Measurements from ENCODE around the gene HDGFL3.
"Not testable (repeated sequence)": the region's sequence is repeated elsewhere in the genome, so short reads cannot be mapped to it uniquely, and the experiment has no call there.

HDGFL3 gene

DNA sequence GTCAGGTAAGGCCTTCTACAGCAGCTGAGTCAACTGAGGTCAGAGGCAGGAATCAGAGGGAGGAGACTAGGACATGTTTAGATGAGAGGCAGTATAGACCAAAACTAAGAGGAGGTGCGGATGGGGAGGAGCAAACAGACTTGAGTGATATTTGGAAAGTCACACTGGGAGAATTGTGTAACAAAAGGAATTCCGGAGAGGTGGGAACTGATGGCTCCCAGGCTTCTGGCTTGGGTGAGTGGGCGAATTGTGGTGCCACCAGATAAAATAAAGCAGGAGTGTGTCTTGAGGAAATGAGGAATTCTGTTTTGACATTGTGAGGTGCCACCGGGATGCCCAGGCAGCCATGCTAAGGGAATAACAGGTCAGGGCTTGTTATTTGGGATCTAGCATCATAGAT, 103.5 kb downstream of the HDGFL3 start:
- no peak for DNase-seq (ENCODE audit: low read depth in 2 of 2, low spot score in 1 of 2)

GRCh38 chr15:83102346-83102745, 105.3 kb downstream of the HDGFL3 start:
- DNase-seq (ENCODE audit: low read depth in 2 of 2, low spot score in 1 of 2), result no peak

DNA sequence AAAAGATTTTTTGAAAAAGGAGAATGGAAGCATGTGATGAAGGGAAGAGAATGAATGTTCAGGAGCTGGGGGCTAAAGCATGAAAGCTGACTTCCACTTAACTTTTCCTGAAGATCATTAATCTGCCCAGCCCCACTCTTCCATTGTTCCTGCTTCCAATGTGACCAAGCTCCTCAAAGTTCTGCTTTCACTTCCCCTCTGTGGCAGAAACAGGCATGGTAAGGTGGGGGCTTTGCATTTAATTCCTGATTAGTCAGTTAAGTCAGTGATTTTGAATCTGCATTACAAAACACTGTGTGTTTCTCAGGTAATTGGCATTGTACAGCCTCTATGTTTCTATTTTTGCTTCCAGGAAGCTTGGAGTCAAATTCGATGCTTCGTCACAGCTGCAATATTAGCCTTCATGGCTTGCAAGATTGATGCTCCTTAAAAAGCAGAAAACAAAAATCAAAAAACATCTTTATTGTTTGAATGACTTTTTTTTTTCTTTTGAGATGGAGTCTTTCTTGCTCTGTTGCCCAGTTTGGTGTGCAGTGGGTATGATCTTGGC, 107.5 kb downstream of the HDGFL3 start:
- DNase-seq (ENCODE audit: low read depth in 2 of 2, low spot score in 1 of 2), result no peak

DNA sequence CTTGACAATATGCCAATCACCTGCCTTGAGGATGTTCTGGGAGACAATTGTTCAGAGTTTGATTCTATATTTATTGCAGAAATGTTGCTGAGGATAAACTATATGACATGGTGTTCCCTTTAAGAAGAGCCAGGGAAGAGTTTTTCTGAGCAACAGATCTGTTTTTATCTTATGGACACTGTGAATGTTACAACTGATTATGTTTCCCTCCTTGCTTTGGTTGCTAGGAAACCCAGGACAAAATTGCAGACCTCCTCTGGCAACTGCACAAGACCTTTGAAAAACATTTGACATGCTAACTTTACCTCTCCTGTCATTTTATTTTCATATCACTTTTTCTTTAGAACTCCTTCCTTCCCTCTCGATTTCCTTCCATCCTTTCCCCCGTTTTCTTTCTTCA, 108.3 kb downstream of the HDGFL3 start:
- DNase-seq (ENCODE audit: low read depth in 2 of 2, low spot score in 1 of 2), result no peak

- DNase-seq (ENCODE audit: low read depth in 2 of 2, low spot score in 1 of 2), result no peak
Observed at GRCh38 chr15:83098079-83098478, 109.5 kb downstream of the HDGFL3 start.

- no peak for DNase-seq (ENCODE audit: low read depth in 2 of 2, low spot score in 1 of 2)
Observed at GRCh38 chr15:83094583-83094982, 113.0 kb downstream of the HDGFL3 start.

DNA sequence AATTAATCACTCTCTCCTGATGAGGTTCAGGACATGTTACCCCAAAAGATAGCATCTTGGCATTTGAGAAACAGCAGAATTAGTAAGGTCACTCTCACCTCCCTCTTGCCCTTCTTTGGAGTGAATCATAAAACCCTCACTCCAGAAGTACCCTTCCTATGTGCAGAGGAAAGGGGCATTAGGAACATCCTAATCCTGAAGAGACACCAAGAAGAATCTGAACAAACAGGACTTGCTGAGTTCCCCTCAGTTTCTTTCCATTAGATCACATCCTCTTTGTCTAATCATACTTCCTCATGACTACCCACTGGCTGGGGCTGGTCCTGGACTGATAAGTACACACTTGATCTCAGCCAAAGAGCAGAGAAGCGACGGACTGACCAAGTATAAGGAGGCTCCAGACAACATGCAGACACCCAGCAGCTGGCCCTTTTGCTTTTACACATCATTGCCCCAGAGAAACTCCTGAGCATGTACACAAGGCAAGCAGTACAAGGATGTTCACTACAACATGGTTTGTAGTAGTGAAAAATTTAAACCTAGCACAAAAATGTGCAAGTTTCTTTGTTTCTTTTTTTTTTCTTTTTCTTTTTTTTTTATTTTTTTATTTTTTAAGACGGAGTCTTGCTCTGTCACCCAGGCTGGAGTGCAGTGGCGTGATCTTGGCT, 115.2 kb downstream of the HDGFL3 start:
- DNase-seq (ENCODE audit: low read depth in 2 of 2, low spot score in 1 of 2), result no peak

DNA sequence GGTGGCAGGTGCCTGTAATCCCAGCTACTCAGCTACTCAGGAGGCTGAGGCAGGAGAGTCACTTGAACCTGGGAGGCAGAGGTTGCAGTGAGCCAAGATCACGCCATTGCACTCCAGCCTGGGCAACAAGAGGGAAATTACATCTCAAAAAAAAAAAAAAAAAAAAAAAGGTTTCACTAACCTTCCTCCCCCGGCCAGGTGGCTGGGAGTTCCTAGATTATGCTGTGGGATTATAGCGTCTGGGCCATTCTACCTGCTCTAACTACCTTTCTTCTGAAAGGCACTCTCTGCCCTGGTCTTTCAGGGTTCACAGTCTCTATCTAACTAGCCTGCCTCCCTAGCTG, 115.7 kb downstream of the HDGFL3 start:
- DNase-seq (ENCODE audit: low read depth in 2 of 2, low spot score in 1 of 2), result not testable (repeated sequence)

DNA sequence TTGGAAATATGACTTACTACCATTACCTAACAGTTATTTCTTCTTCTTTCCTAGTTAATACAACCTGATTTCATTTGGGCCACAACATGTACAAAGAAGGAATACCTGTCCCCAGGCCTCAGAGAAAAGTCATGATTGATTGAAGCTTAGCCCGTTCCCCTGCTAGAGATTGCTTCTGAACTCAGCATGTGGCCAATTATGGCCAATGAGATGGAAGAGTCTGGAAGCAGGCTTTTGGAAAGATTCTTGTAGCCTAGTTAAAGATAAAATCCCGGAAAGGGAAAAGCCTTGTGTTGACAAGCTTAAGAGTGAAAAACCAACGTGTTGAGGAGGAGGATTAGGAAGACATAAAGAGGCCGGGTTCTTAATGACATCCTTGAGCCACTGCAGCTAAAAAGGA, 117.2 kb downstream of the HDGFL3 start:
- no peak for DNase-seq (ENCODE audit: low read depth in 2 of 2, low spot score in 1 of 2)

GRCh38 chr15:83088876-83089275, 118.7 kb downstream of the HDGFL3 start:
- DNase-seq (ENCODE audit: low read depth in 2 of 2, low spot score in 1 of 2), result no peak

DNA sequence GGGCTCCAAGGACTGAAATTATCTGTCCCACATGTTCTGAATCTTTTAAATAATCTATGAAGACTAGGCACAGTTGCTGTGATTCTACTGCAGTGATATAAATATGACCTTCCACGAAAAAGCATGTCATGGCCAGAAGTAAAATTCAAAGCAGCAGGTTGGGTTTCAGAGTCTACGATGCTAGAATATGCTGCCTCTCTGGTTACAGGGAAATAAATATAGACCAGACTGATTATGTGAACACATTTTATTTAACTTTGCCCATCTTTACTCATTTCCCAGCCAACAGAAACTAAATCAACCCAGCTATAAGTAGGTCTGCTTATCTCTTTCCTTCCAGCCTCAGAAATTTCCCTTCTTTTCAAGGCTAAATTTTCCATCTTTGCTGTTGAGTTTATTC, 120.0 kb downstream of the HDGFL3 start:
- no peak for DNase-seq (ENCODE audit: low read depth in 2 of 2, low spot score in 1 of 2)

DNA sequence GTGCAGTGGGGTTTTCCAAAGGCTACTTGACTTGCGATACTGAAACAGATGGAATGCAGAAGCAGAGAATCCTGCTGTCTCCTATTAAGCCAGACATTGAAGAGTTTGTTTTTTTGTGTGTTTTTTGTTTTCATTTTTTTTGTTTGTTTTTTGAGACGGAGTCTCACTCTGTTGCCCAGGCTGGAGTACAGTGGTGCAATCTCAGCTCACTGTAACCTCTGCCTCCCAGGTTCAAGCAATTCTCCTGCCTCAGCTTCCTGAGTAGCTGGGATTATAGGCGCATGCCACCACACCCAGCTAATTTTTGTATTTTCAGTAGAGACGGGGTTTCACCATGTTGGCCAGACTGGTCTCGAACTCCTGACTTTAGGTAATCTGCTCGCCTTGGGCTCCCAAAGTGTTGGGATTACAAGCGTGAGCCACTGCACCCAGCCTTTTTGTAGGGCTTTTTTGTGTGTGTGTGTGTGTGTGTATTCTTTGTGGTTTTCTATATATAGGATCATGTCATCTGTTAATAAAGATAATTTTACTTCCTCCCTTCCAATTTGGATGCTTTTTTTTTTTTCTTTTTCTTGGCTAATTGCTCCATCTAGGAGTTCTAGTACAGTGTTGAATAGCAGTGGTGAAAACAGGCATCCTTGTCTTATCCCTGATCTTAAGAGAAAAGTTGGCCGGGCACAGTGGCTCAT, 121.6 kb downstream of the HDGFL3 start:
- not testable (repeated sequence) for DNase-seq (ENCODE audit: low read depth in 2 of 2, low spot score in 1 of 2)

DNA sequence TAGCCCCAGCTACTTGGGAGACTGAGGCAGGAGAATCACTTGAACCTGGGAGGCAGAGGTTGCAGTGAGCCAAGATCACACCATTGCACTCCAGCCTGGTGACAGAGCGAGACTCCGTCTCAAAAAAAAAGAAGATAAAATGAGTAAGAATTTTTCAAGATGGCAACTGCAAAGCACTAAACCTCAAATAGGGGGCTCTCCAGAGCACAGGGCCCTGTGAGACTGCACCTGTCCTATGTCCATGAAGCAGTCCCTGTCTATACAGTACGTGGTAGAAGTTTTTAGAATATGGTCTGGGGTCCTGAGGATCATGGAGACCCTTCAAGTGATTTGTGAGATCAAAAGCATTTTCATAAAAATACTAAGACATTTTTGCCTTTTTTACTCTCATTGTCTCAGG, 122.2 kb downstream of the HDGFL3 start:
- not testable (repeated sequence) for DNase-seq (ENCODE audit: low read depth in 2 of 2, low spot score in 1 of 2)

GRCh38 chr15:83082730-83083386, 124.8 kb downstream of the HDGFL3 start:
- no peak for DNase-seq (ENCODE audit: low read depth in 2 of 2, low spot score in 1 of 2)

- no peak for DNase-seq (ENCODE audit: low read depth in 2 of 2, low spot score in 1 of 2)
Observed at GRCh38 chr15:83081256-83082014, 126.2 kb downstream of the HDGFL3 start.

DNA sequence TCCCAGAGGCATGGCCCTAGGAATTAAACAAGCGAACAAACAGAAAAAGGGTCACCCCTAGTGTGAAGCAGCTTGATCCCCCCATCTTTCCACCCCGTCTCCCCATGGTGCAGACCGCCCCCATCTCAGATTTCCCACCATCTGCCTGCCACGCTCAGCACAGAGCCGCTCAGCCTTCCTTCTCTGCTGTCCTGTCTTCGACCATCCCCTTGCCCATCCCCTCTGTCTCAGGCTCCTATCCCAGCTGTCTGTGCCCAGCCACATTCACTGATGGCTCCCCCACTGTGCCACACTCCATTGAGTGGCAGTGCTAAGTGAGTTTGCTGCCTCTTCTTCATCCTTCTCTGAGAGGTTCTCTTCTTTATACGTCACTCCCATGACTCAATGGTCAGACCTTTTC, 128.9 kb downstream of the HDGFL3 start:
- no peak for DNase-seq (ENCODE audit: low read depth in 2 of 2, low spot score in 1 of 2)
